Glutamatergic neuron (in vitro differentiated cells): Measurements from ENCODE around the gene VSTM4. TPM values are rescaled to one million over a fixed set of nuclear protein-coding genes. Genes with fewer than 3 reads are reported as not detected.

Experiments
- DNase-seq: peaks from one replicate; pipeline ENCODE4 v3.0.0; 2022
- H3K27ac Mint-ChIP-seq: one replicate; pipeline ENCODE4 v1.8.0; 2020; ENCODE audit warnings: mild to moderate bottlenecking, mixed read lengths, inconsistent platforms; ENCODE audit not compliant: unreplicated experiment
- H3K27me3 Mint-ChIP-seq: one replicate; pipeline ENCODE4 v1.8.0; 2020; ENCODE audit warnings: mild to moderate bottlenecking, moderate library complexity, mixed read lengths, inconsistent platforms; ENCODE audit not compliant: unreplicated experiment
- H3K36me3 Mint-ChIP-seq: one replicate; pipeline ENCODE4 v1.8.0; 2020; ENCODE audit warnings: mild to moderate bottlenecking, mixed read lengths, inconsistent platforms; ENCODE audit not compliant: unreplicated experiment
- H3K4me1 Mint-ChIP-seq: one replicate; pipeline ENCODE4 v1.8.0; 2020; ENCODE audit warnings: mild to moderate bottlenecking, low read depth, mixed read lengths, inconsistent platforms; ENCODE audit not compliant: unreplicated experiment
- H3K4me3 Mint-ChIP-seq: one replicate; pipeline ENCODE4 v1.8.0; 2020; ENCODE audit warnings: mild to moderate bottlenecking, mixed read lengths, inconsistent platforms; ENCODE audit not compliant: unreplicated experiment
- H3K9me3 Mint-ChIP-seq: one replicate; pipeline ENCODE4 v1.8.0; 2020; ENCODE audit warnings: mild to moderate bottlenecking, moderate library complexity, mixed read lengths, inconsistent platforms; ENCODE audit not compliant: unreplicated experiment
- CTCF ChIP-seq: fragments of 200-600 bp; sonication (generic); IDR thresholded peaks from one replicate; pipeline ENCODE4 v1.5.0; 2021; ENCODE audit not compliant: partially characterized antibody, unreplicated experiment
- total RNA-seq: library from RNA; stranded (reverse); fragmentation: NEBNext Ultra II Directional; extraction: Animal tissue kit (Norgen Biotek cat#: 25700); gene quantifications from one replicate; pipeline ENCODE4 v1.2.1, GENCODE V29; 2021; ENCODE audit not compliant: unreplicated experiment

VSTM4 gene
- total RNA-seq, 1 donor from 2014 or later: 2.0 TPM

GRCh38 chr10:49050366-49050765 lies 65.0 kb downstream of the VSTM4 start:
- peaks cover 6% of the 10 kb centered on the region for H3K36me3 Mint-ChIP-seq
- peaks cover 1% of the 10 kb centered on the region for H3K27me3 Mint-ChIP-seq
- no peak for TF ChIP-seq CTCF
- H3K27ac Mint-ChIP-seq: no peak overlapping the region
- H3K4me3 Mint-ChIP-seq: no peak overlapping the region
- no peak for DNase-seq
- H3K4me1 Mint-ChIP-seq: no peaks in the 10 kb centered on the region
- no peaks in the 10 kb centered on the region for H3K9me3 Mint-ChIP-seq

DNA sequence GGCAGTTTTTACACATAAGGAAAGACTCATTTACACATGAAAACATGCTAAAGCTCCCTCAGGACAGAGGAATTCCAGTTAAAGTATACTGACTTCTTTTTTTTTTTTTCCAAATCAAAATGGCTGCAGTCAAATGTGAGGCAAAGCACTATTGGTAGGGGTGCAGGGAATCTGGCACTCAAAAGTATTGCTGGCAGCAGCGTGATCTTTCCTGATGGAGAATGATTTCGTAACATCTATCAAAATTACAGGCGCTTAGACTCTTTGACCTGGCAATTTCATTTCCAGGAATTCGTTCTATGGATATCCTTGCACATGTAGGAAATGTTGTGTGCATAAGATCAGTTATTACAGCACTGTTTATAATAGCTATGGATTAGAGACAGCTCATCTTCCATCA lies 65.7 kb downstream of the VSTM4 start:
- peaks cover 1% of the 10 kb centered on the region for H3K27me3 Mint-ChIP-seq
- no peak for TF ChIP-seq CTCF
- no peaks in the 10 kb centered on the region for H3K4me1 Mint-ChIP-seq
- no peak for DNase-seq
- no peak overlapping the region for H3K27ac Mint-ChIP-seq
- peaks cover 6% of the 10 kb centered on the region for H3K36me3 Mint-ChIP-seq
- no peak overlapping the region for H3K4me3 Mint-ChIP-seq
- H3K9me3 Mint-ChIP-seq: no peaks in the 10 kb centered on the region

GRCh38 chr10:49047128-49047639 lies 68.1 kb downstream of the VSTM4 start:
- Mint-ChIP-seq H3K36me3 (peaks cover 6% of the 10 kb centered on the region), H3K4me3 (no peak overlapping the region), H3K4me1 (no peaks in the 10 kb centered on the region), H3K27me3 (no peaks in the 10 kb centered on the region), H3K9me3 (no peaks in the 10 kb centered on the region), H3K27ac (no peak overlapping the region)
- no peak for TF ChIP-seq CTCF
- no peak for DNase-seq

DNA sequence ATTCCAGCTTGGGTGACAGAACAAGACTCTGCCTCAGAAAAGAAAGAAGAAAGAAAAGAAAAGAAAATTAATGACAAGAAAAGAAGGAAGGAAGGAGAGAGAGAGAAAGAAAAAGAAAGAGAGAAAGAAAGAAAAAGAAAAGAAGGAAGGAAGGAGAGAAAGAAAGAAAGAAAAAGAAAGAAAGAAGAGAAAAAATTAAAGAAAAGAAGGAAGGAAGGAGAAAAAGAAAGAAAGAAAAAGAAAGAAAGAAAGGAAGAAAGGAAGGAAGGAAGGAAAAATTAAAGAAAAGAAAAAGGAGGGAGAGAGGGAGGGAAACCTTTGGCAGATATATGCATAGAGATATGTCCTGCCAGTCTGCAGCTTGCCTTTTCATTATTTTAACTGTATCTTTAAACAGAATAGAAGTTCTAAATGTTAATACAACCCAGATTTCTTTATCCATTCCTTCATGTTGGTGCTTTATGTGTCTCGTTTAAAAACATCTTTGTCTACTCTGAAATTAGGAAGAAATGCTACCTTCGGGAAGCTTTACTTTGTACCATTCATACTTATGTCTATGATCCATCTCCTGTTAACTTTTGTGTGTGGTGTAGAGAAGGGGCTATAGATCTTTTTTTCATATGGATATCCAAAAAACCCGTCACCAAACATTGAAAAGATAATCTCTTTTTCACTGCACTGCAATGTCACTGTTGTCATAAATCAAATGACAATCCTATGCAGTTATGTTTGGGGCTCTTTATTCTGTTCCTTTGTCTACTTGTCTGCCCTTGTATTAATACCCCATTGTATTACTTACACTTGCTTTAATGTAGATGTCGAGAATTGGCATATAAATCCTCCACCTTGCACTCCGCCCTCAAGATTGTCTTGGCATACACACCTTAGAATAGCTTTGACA lies 70.8 kb downstream of the VSTM4 start:
- H3K36me3 Mint-ChIP-seq: peaks cover 6% of the 10 kb centered on the region
- H3K4me3 Mint-ChIP-seq: no peak overlapping the region
- H3K9me3 Mint-ChIP-seq: no peaks in the 10 kb centered on the region
- no peak for TF ChIP-seq CTCF
- no peak for DNase-seq
- H3K27me3 Mint-ChIP-seq: no peaks in the 10 kb centered on the region
- no peak overlapping the region for H3K27ac Mint-ChIP-seq
- no peaks in the 10 kb centered on the region for H3K4me1 Mint-ChIP-seq

GRCh38 chr10:49040601-49041000 lies 74.7 kb downstream of the VSTM4 start:
- no peak for DNase-seq
- peaks cover under 1% of the 10 kb centered on the region for H3K36me3 Mint-ChIP-seq
- no peak for TF ChIP-seq CTCF
- H3K9me3 Mint-ChIP-seq: no peaks in the 10 kb centered on the region
- peaks cover 2% of the 10 kb centered on the region for H3K27me3 Mint-ChIP-seq
- H3K4me3 Mint-ChIP-seq: no peak overlapping the region
- no peaks in the 10 kb centered on the region for H3K4me1 Mint-ChIP-seq
- no peak overlapping the region for H3K27ac Mint-ChIP-seq
